ENCODE data around the gene LILRA6.

The LILRA6 gene

DNA sequence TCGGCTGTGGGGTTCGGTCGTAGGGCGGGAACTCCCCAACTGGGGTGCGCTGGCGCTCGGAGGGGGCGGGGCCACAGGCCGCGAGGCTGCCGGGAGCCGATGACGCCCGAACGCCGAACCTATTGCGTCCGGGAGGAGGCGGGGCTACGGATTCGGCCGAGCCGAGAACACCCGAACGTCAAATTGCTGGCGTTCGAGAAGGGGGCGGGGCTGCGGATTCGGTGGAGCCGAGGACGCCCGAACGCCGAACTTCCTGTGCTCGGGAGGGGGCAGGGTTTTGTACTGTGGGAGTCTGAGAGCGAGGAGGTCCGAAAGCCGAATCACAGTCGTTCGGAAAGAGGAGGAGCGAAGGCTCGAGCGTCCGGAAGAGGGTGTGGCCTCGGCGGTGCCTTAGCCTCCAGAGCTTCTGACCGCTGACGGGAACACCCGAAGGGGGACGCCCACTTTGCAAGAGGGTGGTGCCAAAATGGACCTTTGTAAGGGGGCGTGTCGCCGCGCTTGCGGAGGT lies 52.0 kb downstream of the LILRA6 start:
- TF ChIP-seq GATA1 (IDR thresholded peaks at IDR 0.05; ENCODE audit: low read depth, low read length) (no peak), POLR2A (IDR thresholded peaks at IDR 0.05; ENCODE audit: low read length) (peak; percentile 7)
- peak; percentile 100 for DNase-seq

DNA sequence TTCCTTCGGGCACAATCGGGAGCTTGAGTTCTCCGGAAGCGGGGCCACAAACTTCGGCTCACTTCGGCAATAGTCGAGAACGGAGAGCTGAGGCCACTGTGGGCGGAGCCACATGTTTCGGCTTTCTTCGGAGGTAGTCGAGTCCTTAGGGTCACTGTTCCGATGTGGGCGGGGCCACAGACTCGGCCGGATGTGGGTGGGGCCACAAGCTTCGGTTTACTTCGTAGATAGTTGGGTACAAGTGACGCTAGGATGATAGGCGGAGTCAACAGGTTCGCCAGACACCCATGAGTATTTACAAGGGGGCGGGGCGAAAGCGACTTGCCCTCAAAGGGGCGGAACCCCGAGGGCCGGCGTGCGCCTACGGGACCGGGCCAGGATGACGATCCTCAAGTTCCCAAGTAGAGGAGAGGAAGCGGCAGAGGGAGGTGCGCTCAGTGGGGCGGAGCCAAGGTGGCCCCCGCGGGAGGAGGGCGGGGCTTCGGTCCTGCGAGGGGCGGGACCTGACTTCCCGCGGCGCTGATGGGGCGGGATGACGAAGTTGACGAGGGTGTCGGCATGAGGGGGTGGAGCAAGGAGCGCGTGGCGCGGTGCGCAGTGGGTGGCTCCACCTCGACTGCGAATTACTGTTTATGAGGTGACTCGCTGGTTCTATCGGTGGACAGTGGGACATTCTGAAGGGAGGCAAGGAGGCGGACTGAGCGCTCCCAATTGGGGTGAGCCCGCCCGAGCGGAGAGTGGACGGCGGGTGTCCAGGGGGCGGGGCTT lies 52.7 kb downstream of the LILRA6 start:
- no peak for TF ChIP-seq GATA1 (IDR thresholded peaks at IDR 0.05; ENCODE audit: low read depth, low read length)
- TF ChIP-seq POLR2A (IDR thresholded peaks at IDR 0.05; ENCODE audit: low read length): peak; percentile 46
- peak; percentile 100 for DNase-seq

DNA sequence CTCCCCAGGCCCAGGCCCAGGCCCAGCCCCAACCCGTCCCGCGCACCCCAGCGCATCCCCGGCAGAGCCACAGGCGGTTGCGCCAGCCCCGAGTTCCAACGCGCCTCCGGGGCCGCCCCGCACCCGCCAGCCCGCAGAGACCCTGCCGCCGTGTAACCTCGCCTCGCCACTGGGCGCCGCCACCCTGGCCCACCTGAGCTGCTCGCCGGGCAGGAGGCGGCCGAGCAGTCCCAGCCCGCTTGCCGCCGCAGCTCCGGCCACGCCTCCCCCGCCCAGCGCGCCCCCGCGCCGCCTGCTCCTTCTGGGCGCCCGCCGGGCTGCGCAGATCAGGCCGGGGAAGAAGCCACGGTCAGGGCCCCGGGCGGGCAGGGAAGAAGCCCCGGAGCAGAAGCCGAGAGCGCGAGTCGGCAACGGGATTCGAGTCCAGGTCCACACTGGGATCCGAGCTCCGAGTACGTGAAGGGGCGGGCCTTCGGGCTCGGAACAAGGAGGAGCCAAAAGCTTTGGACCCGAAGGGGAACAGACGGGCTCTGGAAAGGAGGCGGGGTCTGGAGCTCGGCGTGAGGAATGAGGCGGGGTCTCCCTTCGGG lies 53.4 kb downstream of the LILRA6 start, which contains the start of gene MBOAT7:
TSS of gene MBOAT7 (minus strand) at position 436 of the 590 bp plus-strand sequence. CDS start 1,072 bp downstream, outside the sequence.
- no peak for DNase-seq
- TF ChIP-seq GATA1 (IDR thresholded peaks at IDR 0.05; ENCODE audit: low read depth, low read length) (no peak), POLR2A (IDR thresholded peaks at IDR 0.05; ENCODE audit: low read length) (no peak)

DNA sequence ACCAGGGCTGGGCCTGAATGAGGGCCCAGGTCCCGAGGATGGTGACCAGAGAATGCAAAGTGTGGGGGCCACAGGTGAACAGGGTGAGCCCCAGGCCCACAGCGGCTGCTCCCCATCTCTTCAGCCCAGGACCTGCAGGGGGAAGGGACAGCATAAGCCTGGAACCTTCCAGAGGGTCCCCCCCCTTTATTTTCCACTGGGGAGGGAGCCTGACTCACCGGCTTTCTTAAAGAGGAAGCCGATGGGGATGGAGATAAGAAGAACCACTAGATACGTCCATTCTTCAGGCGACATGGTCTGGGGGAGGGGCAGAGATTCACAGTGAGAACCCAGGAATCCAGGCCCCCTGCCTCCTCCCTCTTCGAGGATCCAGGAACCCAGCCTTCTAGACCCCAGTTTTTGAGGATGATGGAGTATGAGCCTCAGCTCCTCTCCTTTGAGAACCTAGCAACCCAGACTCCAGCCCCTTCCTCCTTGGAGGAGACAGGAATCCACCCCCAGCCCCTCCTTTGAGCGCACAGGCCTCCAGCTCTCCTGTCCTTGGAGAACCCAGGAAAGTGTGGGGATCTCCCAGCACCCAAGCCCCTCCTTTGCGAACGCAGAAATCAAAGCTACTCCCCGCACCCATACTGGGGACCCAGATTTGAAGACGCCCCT lies 54.2 kb downstream of the LILRA6 start:
- TF ChIP-seq GATA1 (IDR thresholded peaks at IDR 0.05; ENCODE audit: low read depth, low read length) (no peak), POLR2A (IDR thresholded peaks at IDR 0.05; ENCODE audit: low read length) (no peak)
- DNase-seq: peak; percentile 62 to 69

DNA sequence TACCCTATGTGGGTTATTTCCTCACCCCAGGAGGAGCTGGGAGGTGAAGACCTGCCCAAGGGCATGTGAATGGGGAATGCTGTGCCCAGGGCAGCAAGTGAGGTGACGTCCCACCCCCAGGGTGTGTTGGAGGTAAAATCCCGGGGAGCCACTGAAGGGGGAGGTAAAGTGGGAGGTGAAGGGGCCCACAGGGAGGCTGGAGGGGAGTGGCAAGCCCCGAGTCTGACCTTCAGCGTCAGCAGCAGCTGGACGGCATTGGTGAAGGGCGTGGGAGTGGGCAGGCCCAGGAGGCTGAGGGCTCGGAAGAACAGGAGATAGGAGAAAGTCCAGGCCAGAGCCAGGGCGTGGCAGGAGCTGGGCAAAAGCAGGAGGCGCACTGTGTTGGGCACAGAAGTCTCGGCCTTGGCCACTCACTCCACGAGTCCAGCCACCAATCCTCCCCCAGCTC lies 55.6 kb downstream of the LILRA6 start:
- no peak for DNase-seq
- TF ChIP-seq POLR2A (IDR thresholded peaks at IDR 0.05; ENCODE audit: low read length) (no peak), GATA1 (IDR thresholded peaks at IDR 0.05; ENCODE audit: low read depth, low read length) (no peak)
